HEK293 (cell line): Measurements from ENCODE around the gene SLC5A1.

Experiments
- CTCF ChIA-PET: fragments of 350-600 bp; formaldehyde crosslinking; extraction: SDS; loops from one replicate; lab custom pipeline; 2021; ENCODE audit warnings: antibody characterized with exemption; lab: Yijun Ruan, JAX
- POLR2A ChIA-PET: fragments of 300-600 bp; formaldehyde crosslinking; extraction: SDS; loops from one replicate; lab custom pipeline; 2020; ENCODE audit warnings: antibody characterized with exemption, inconsistent platforms; lab: Yijun Ruan, JAX
- H3K27ac ChIP-seq: fragments of 200-500 bp; sonication (Bioruptor generic); 2 replicates; pipeline ENCODE4 v1.5.1; 2014; ENCODE audit warnings: low read depth, low read length, control low read depth, inconsistent platforms; ENCODE audit errors: extremely low read depth
- H3K36me3 ChIP-seq, 2 experiments: fragments of 200-500 bp in 1 of 2; sonication (Bioruptor generic) in 1 of 2; 1 replicate in 1 of 2; 2 replicates in 1 of 2; pipeline ENCODE4 v1.5.1; 2014 to 2017; ENCODE audit warnings: inconsistent platforms in 2 of 2, low read length in 2 of 2; ENCODE audit not compliant: control insufficient read depth in 2 of 2, insufficient read depth in 1 of 2
- H3K4me1 ChIP-seq: fragments of 200-500 bp; sonication (Bioruptor generic); 2 replicates; pipeline ENCODE4 v1.5.1; 2014; ENCODE audit warnings: mild to moderate bottlenecking, low read length, inconsistent platforms; ENCODE audit not compliant: control insufficient read depth, insufficient read depth
- H3K4me3 ChIP-seq: 2 replicates; pipeline ENCODE4 v1.5.1; 2011; ENCODE audit warnings: low read depth, mild to moderate bottlenecking, control low read depth, low read length, moderate library complexity
- H3K9me3 ChIP-seq: fragments of 200-500 bp; sonication (Bioruptor generic); 2 replicates; pipeline ENCODE4 v1.5.1; 2014; ENCODE audit warnings: low read depth, low read length, inconsistent platforms; ENCODE audit not compliant: control insufficient read depth, insufficient read depth
- GFI1B ChIP-seq: fragments of 450-650 bp; formaldehyde crosslinking; IDR thresholded peaks from 2 replicates; pipeline ENCODE4 v1.5.1; 2016; ENCODE audit warnings: missing biosample characterization, missing genetic modification characterization
- HOXD13 ChIP-seq: sonication (generic); formaldehyde crosslinking; IDR thresholded peaks from 2 replicates; pipeline ENCODE4 v1.8.0; 2022; ENCODE audit warnings: missing genetic modification reagents, borderline replicate concordance
- OVOL3 ChIP-seq: fragments of 450-650 bp; formaldehyde crosslinking; IDR thresholded peaks from 2 replicates; pipeline ENCODE4 v1.5.1; 2016; ENCODE audit warnings: missing biosample characterization, missing genetic modification characterization
- PRDM10 ChIP-seq: fragments of 450-650 bp; formaldehyde crosslinking; IDR thresholded peaks from 2 replicates; pipeline ENCODE4 v1.5.1; 2016; ENCODE audit warnings: missing biosample characterization, missing genetic modification characterization
- RBAK ChIP-seq: fragments of 450-650 bp; formaldehyde crosslinking; IDR thresholded peaks from 2 replicates; pipeline ENCODE4 v1.5.1; 2016; ENCODE audit warnings: missing biosample characterization, missing genetic modification characterization
- REPIN1 ChIP-seq: fragments of 450-650 bp; formaldehyde crosslinking; IDR thresholded peaks from 2 replicates; pipeline ENCODE4 v1.5.1; 2017; ENCODE audit warnings: missing biosample characterization, missing genetic modification characterization, low read depth
- SCRT2 ChIP-seq: fragments of 450-650 bp; formaldehyde crosslinking; IDR thresholded peaks from 2 replicates; pipeline ENCODE4 v1.5.1; 2016; ENCODE audit warnings: missing biosample characterization, missing genetic modification characterization
- SP3 ChIP-seq: fragments of 450-650 bp; formaldehyde crosslinking; IDR thresholded peaks from 2 replicates; pipeline ENCODE4 v1.5.1; 2016; ENCODE audit warnings: missing biosample characterization, missing genetic modification characterization
- YY2 ChIP-seq: fragments of 450-650 bp; formaldehyde crosslinking; IDR thresholded peaks from 2 replicates; pipeline ENCODE4 v1.5.1; 2016; ENCODE audit warnings: missing biosample characterization, missing genetic modification characterization
- ZBTB10 ChIP-seq: fragments of 450-650 bp; formaldehyde crosslinking; IDR thresholded peaks from 2 replicates; pipeline ENCODE4 v1.5.1; 2016; ENCODE audit warnings: missing biosample characterization, missing genetic modification characterization
- ZBTB11 ChIP-seq: fragments of 450-650 bp; formaldehyde crosslinking; conservative IDR thresholded peaks from 2 replicates; pipeline ENCODE4 v1.5.1; 2016; ENCODE audit warnings: low read depth, missing biosample characterization, missing genetic modification characterization
- ZBTB17 ChIP-seq: fragments of 450-650 bp; formaldehyde crosslinking; IDR thresholded peaks from 2 replicates; pipeline ENCODE4 v1.5.1; 2016; ENCODE audit warnings: missing biosample characterization, missing genetic modification characterization
- ZNF138 ChIP-seq: fragments of 450-650 bp; formaldehyde crosslinking; IDR thresholded peaks from 2 replicates; pipeline ENCODE4 v1.5.1; 2016; ENCODE audit warnings: missing biosample characterization, missing genetic modification characterization, borderline replicate concordance
- ZNF16 ChIP-seq: fragments of 450-650 bp; formaldehyde crosslinking; IDR thresholded peaks from 2 replicates; pipeline ENCODE4 v1.5.1; 2016; ENCODE audit warnings: low read depth, missing biosample characterization, missing genetic modification characterization
- ZNF169 ChIP-seq: fragments of 450-650 bp; formaldehyde crosslinking; IDR thresholded peaks from 2 replicates; pipeline ENCODE4 v1.5.1; 2016; ENCODE audit warnings: missing biosample characterization, missing genetic modification characterization
- ZNF280D ChIP-seq: fragments of 450-650 bp; formaldehyde crosslinking; IDR thresholded peaks from 2 replicates; pipeline ENCODE4 v1.5.1; 2016; ENCODE audit warnings: missing biosample characterization, missing genetic modification characterization
- ZNF366 ChIP-seq: fragments of 450-650 bp; formaldehyde crosslinking; conservative IDR thresholded peaks from 2 replicates; pipeline ENCODE4 v1.5.1; 2016; ENCODE audit warnings: missing biosample characterization, missing genetic modification characterization
- ZNF426 ChIP-seq: fragments of 450-650 bp; formaldehyde crosslinking; IDR thresholded peaks from 2 replicates; pipeline ENCODE4 v1.5.1; 2017; ENCODE audit warnings: missing biosample characterization, missing genetic modification characterization, mild to moderate bottlenecking, inconsistent platforms, moderate library complexity
- ZNF561 ChIP-seq: fragments of 450-650 bp; IDR thresholded peaks from 2 replicates; pipeline ENCODE4 v1.5.1; 2018; ENCODE audit warnings: missing biosample characterization, missing genetic modification characterization, borderline replicate concordance
- ZNF571 ChIP-seq: fragments of 450-650 bp; formaldehyde crosslinking; IDR thresholded peaks from 2 replicates; pipeline ENCODE4 v1.5.0; 2017; ENCODE audit warnings: missing biosample characterization, missing genetic modification characterization
- ZNF610 ChIP-seq: fragments of 450-650 bp; formaldehyde crosslinking; IDR thresholded peaks from 2 replicates; pipeline ENCODE4 v1.5.1; 2016; ENCODE audit warnings: missing biosample characterization, missing genetic modification characterization, borderline replicate concordance
- ZNF777 ChIP-seq: fragments of 450-650 bp; formaldehyde crosslinking; IDR thresholded peaks from 2 replicates; pipeline ENCODE4 v1.5.1; 2017; ENCODE audit warnings: missing biosample characterization, missing genetic modification characterization, borderline replicate concordance
- ZNF792 ChIP-seq: fragments of 450-650 bp; formaldehyde crosslinking; IDR thresholded peaks from 2 replicates; pipeline ENCODE4 v1.5.1; 2016; ENCODE audit warnings: missing biosample characterization, missing genetic modification characterization

SLC5A1 gene

GRCh38 chr22:32044913-32045312 is 1.9 kb downstream of the SLC5A1 start:
- H3K9me3 ChIP-seq = no peaks in the 10 kb centered on the region
- ChIA-PET CTCF (no interaction called here), POLR2A (interaction anchor here (0.6 kb wide), 1 partner anchor 19 kb away, joined by 7 read pairs; no protein-coding TSS in a partner anchor)
- H3K4me1 ChIP-seq = no peaks in the 10 kb centered on the region
- no peak for TF ChIP-seq ZNF280D (tag by site-specific recombination)
- no peak for TF ChIP-seq ZNF777 (tag by site-specific recombination)
- no peak for TF ChIP-seq ZBTB17
- TF ChIP-seq OVOL3 (tag by site-specific recombination) = no peak
- no peak for TF ChIP-seq HOXD13 (CRISPR knock-in tag)
- TF ChIP-seq ZNF138 (tag by site-specific recombination) = no peak
- TF ChIP-seq ZNF571 = no peak
- H3K4me3 ChIP-seq = no peak overlapping the region
- no peaks in the 10 kb centered on the region for H3K36me3 ChIP-seq
- no peak overlapping the region for H3K27ac ChIP-seq

GRCh38 chr22:32048069-32048468 is 5.0 kb downstream of the SLC5A1 start:
- H3K36me3 ChIP-seq = no peaks in the 10 kb centered on the region
- H3K9me3 ChIP-seq = no peaks in the 10 kb centered on the region
- no peak overlapping the region for H3K4me3 ChIP-seq
- ChIA-PET POLR2A (interaction anchor here (0.6 kb wide), 1 partner anchor 705 kb away, joined by 4 read pairs; no protein-coding TSS in a partner anchor), CTCF (interaction anchor here (0.9 kb wide), 1 partner anchor 71 kb away, joined by 5 read pairs; no protein-coding TSS in a partner anchor)
- H3K27ac ChIP-seq = no peak overlapping the region
- H3K4me1 ChIP-seq = peaks cover 3% of the 10 kb centered on the region; the same call in 1 of the 2 replicates
- TF ChIP-seq ZNF16 (tag by site-specific recombination) (no peak), ZNF561 (no peak), ZNF366 (tag by site-specific recombination) (no peak), YY2 (no peak), ZNF792 (no peak), ZNF610 (tag by site-specific recombination) (no peak), ZNF169 (tag by site-specific recombination) (no peak), ZNF426 (tag by site-specific recombination) (no peak), SCRT2 (no peak), SP3 (tag by site-specific recombination) (no peak), GFI1B (tag by site-specific recombination) (no peak), PRDM10 (no peak), ZBTB11 (tag by site-specific recombination) (no peak), REPIN1 (tag by site-specific recombination) (no peak), ZBTB10 (no peak), RBAK (tag by site-specific recombination) (no peak)
